Measurements from ENCODE around the gene PHACTR3.
A peak's percentile ranks its signal among the peaks of the same experiment; 100 is the strongest.

Gene PHACTR3

GRCh38 chr20:59580146-59580946 lies 24.0 kb upstream of the PHACTR3 start:
- Mint-ChIP-seq H3K27me3 (ENCODE audit: low read depth) (peaks cover 65% of the 10 kb centered on the region), H3K36me3 (ENCODE audit: low read depth) (no peaks in the 10 kb centered on the region), H3K9me3 (no peaks in the 10 kb centered on the region), H3K4me3 (peak overlapping the region; percentile 52 to 66 (median 53)), H3K4me1 (peaks cover 52% of the 10 kb centered on the region), H3K27ac (peak overlapping the region; percentile 10 to 58 (median 39))
- no peak for TF ChIP-seq CTCF (IDR thresholded peaks at IDR 0.05; ENCODE audit: unreplicated experiment in 3 of 3)

DNA sequence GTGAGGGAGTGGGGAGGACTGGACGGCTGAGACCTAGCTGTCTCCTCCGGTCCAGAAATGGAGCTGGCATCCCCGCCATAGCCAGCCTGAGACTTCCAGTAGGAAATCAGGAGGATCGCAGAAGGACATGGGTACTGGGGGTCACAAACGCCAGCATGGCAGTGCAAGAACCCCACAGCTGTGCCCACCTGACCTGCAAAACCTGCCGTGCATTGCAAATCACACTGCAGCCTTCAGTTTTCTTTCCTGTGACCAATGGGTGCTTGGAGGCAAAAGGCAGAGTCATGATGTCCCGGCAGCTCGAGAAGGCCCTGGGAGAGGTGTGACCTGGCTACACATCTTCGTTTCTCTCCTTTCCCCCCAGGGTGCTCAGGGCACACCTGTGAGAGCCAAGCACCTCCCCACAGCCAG lies 23.3 kb upstream of the PHACTR3 start:
- TF ChIP-seq CTCF (IDR thresholded peaks at IDR 0.05; ENCODE audit: unreplicated experiment in 3 of 3) = no peak
- no peaks in the 10 kb centered on the region for H3K36me3 Mint-ChIP-seq (ENCODE audit: low read depth)
- peaks cover 61% of the 10 kb centered on the region for H3K27me3 Mint-ChIP-seq (ENCODE audit: low read depth)
- H3K9me3 Mint-ChIP-seq = no peaks in the 10 kb centered on the region
- H3K4me1 Mint-ChIP-seq = peaks cover 50% of the 10 kb centered on the region
- no peak overlapping the region for H3K4me3 Mint-ChIP-seq
- no peak overlapping the region for H3K27ac Mint-ChIP-seq

- peaks cover 52% of the 10 kb centered on the region for H3K4me1 Mint-ChIP-seq
- H3K9me3 Mint-ChIP-seq = peaks cover 2% of the 10 kb centered on the region
- peak overlapping the region in 1 of 3 experiments; percentile 27 for H3K4me3 Mint-ChIP-seq
- H3K36me3 Mint-ChIP-seq (ENCODE audit: low read depth) = no peaks in the 10 kb centered on the region
- TF ChIP-seq CTCF (IDR thresholded peaks at IDR 0.05; ENCODE audit: unreplicated experiment in 3 of 3) = no peak
- peak overlapping the region; percentile 23 to 35 (median 28) for H3K27ac Mint-ChIP-seq
- H3K27me3 Mint-ChIP-seq (ENCODE audit: low read depth) = peaks cover 60% of the 10 kb centered on the region
These were observed 22.2 kb upstream of the PHACTR3 start for GRCh38 chr20:59581993-59582679.

GRCh38 chr20:59583428-59584277 lies 20.7 kb upstream of the PHACTR3 start:
- no peak for TF ChIP-seq CTCF (IDR thresholded peaks at IDR 0.05; ENCODE audit: unreplicated experiment in 3 of 3)
- Mint-ChIP-seq H3K4me1 (peaks cover 52% of the 10 kb centered on the region), H3K27me3 (ENCODE audit: low read depth) (peaks cover 55% of the 10 kb centered on the region), H3K27ac (peak overlapping the region in 1 of 3 experiments; percentile 15), H3K36me3 (ENCODE audit: low read depth) (no peaks in the 10 kb centered on the region), H3K4me3 (peak overlapping the region in 1 of 3 experiments; percentile 20), H3K9me3 (peaks cover 3% of the 10 kb centered on the region)

- peaks cover 47% of the 10 kb centered on the region for H3K4me1 Mint-ChIP-seq
These were observed 19.9 kb upstream of the PHACTR3 start for GRCh38 chr20:59584278-59584925.

More at GRCh38 chr20:59584278-59584925, 19.9 kb upstream of the PHACTR3 start:
- peaks cover 54% of the 10 kb centered on the region for H3K27me3 Mint-ChIP-seq (ENCODE audit: low read depth)
- no peaks in the 10 kb centered on the region for H3K36me3 Mint-ChIP-seq (ENCODE audit: low read depth)
- H3K9me3 Mint-ChIP-seq = peaks cover 3% of the 10 kb centered on the region
- no peak overlapping the region for H3K4me3 Mint-ChIP-seq
- no peak for TF ChIP-seq CTCF (IDR thresholded peaks at IDR 0.05; ENCODE audit: unreplicated experiment in 3 of 3)
- no peak overlapping the region for H3K27ac Mint-ChIP-seq
